NCI-H345 treated with DMSO at 0.1 percent for 48 hours (cell line): ENCODE results near the gene NFATC2.
A peak's percentile ranks its signal among the peaks of the same experiment; 100 is the strongest.

Experiments
- DNase-seq: peaks from one replicate; lab custom pipeline; 2025; ENCODE audit not compliant: unreplicated experiment; lab: John Stamatoyannopoulos, UW

Gene NFATC2

GRCh38 chr20:51396365-51396909 lies 146.1 kb downstream of the NFATC2 start:
- no peak for DNase-seq

GRCh38 chr20:51394706-51395105 lies 147.8 kb downstream of the NFATC2 start:
- no peak for DNase-seq

GRCh38 chr20:51393571-51393970 lies 148.9 kb downstream of the NFATC2 start:
- no peak for DNase-seq

GRCh38 chr20:51392614-51393186 lies 149.8 kb downstream of the NFATC2 start:
- no peak for DNase-seq

GRCh38 chr20:51391926-51392325 lies 150.6 kb downstream of the NFATC2 start:
- no peak for DNase-seq

- peak; percentile 82 for DNase-seq
Measured at GRCh38 chr20:51389543-51390264, 152.8 kb downstream of the NFATC2 start.

GRCh38 chr20:51388756-51389542 lies 153.6 kb downstream of the NFATC2 start:
- DNase-seq, result no peak

GRCh38 chr20:51388227-51388626 lies 154.3 kb downstream of the NFATC2 start:
- DNase-seq, result no peak

- no peak for DNase-seq
Measured at GRCh38 chr20:51387125-51387875, 155.2 kb downstream of the NFATC2 start.

- no peak for DNase-seq
Measured at GRCh38 chr20:51386586-51386985, 155.9 kb downstream of the NFATC2 start.

GRCh38 chr20:51385646-51386530 lies 156.6 kb downstream of the NFATC2 start:
- no peak for DNase-seq

GRCh38 chr20:51384875-51385274 lies 157.6 kb downstream of the NFATC2 start:
- DNase-seq, result no peak

GRCh38 chr20:51383891-51384510 lies 158.5 kb downstream of the NFATC2 start:
- no peak for DNase-seq

GRCh38 chr20:51382986-51383821 lies 159.3 kb downstream of the NFATC2 start:
- DNase-seq, result peak; percentile 86

- DNase-seq, result no peak
Measured at GRCh38 chr20:51382111-51382985, 160.2 kb downstream of the NFATC2 start.

- DNase-seq, result no peak
Measured at GRCh38 chr20:51381557-51381956, 161.0 kb downstream of the NFATC2 start.
